Measurements from ENCODE around the gene PRDM16. TPM values are rescaled to one million over a fixed set of nuclear protein-coding genes. Genes with fewer than 3 reads are reported as not detected.
A peak's percentile ranks its signal among the peaks of the same experiment; 100 is the strongest.

The PRDM16 gene
- total and polyA plus RNA-seq, 2 of the 13 experiments (the other 11 are each of a cell fraction or from before 2014, with no cell fraction given) = 0.15 to 0.81 TPM

GRCh38 chr1:3323796-3324703 lies 255.0 kb downstream of the PRDM16 start (continued):
- peak; percentile 61 for TF ChIP-seq AGO2 (optimal IDR thresholded peaks at IDR 0.05; ENCODE audit: low read depth, low read length)
- 0 out of 2 replicates have a peak, but pooled peaks have one; percentile 54 for TF ChIP-seq ZNF772 (CRISPR knock-in tag; IDR thresholded peaks at IDR 0.05)
- 0 out of 2 replicates have a peak, but pooled peaks have one; percentile 38 for TF ChIP-seq ZNF275 (CRISPR knock-in tag; IDR thresholded peaks at IDR 0.05; ENCODE audit: borderline replicate concordance)
- peak; percentile 24; the same call in 1 of the 2 replicates for TF ChIP-seq ZFX (CRISPR knock-in tag; IDR thresholded peaks at IDR 0.05; ENCODE audit: low read depth)
- no peak for TF ChIP-seq PRPF4 (IDR thresholded peaks at IDR 0.05; ENCODE audit: low read depth, low read length, poor library complexity, severe bottlenecking)
- peak; percentile 27; the same call in 1 of the 2 replicates for TF ChIP-seq POLR2AphosphoS5 (IDR thresholded peaks at IDR 0.05; ENCODE audit: low read depth, low read length)
- peak; percentile 9; the same call in 1 of the 2 replicates for TF ChIP-seq SP4 (CRISPR knock-in tag; IDR thresholded peaks at IDR 0.05)
- 0 out of 2 replicates have a peak, but pooled peaks have one; percentile 10 for TF ChIP-seq ZBTB39 (CRISPR knock-in tag; IDR thresholded peaks at IDR 0.05)
- TF ChIP-seq TARDBP (CRISPR knock-in tag; IDR thresholded peaks at IDR 0.05) = peak; percentile 15; the same call in 1 of the 2 replicates
- 0 out of 2 replicates have a peak, but pooled peaks have one; percentile 21 for TF ChIP-seq REL (CRISPR knock-in tag; conservative IDR thresholded peaks at IDR 0.05)
- TF ChIP-seq NFAT5 (CRISPR knock-in tag; IDR thresholded peaks at IDR 0.05) = no peak
- TF ChIP-seq, protein P1, sequence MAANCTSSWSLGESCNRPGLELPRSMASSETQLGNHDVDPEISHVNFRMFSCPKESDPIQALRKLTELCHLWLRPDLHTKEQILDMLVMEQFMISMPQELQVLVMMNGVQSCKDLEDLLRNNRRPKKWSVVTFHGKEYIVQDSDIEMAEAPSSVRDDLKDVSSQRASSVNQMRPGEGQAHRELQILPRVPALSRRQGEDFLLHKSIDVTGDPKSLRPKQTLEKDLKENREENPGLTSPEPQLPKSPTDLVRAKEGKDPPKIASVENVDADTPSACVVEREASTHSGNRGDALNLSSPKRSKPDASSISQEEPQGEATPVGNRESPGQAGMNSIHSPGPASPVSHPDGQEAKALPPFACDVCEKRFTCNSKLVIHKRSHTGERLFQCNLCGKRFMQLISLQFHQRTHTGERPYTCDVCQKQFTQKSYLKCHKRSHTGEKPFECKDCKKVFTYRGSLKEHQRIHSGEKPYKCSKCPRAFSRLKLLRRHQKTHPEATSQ (CRISPR knock-in tag; IDR thresholded peaks at IDR 0.05; ENCODE audit: borderline replicate concordance) = no peak
- TF ChIP-seq ZBTB38 (CRISPR knock-in tag; IDR thresholded peaks at IDR 0.05) = peak; percentile 70
- 0 out of 2 replicates have a peak, but pooled peaks have one; percentile 7 for TF ChIP-seq SKIL (CRISPR knock-in tag; IDR thresholded peaks at IDR 0.05; ENCODE audit: borderline replicate concordance)
